DLD1 (cell line): Measurements from ENCODE around the gene GJD4.

ENCODE experiments used
- in situ Hi-C: cut with HindIII; loops from 2 replicates; pipeline ENCODE4 v1.10.0; 2017; ENCODE audit warnings: low sequenced_read_pairs

GJD4 gene

DNA sequence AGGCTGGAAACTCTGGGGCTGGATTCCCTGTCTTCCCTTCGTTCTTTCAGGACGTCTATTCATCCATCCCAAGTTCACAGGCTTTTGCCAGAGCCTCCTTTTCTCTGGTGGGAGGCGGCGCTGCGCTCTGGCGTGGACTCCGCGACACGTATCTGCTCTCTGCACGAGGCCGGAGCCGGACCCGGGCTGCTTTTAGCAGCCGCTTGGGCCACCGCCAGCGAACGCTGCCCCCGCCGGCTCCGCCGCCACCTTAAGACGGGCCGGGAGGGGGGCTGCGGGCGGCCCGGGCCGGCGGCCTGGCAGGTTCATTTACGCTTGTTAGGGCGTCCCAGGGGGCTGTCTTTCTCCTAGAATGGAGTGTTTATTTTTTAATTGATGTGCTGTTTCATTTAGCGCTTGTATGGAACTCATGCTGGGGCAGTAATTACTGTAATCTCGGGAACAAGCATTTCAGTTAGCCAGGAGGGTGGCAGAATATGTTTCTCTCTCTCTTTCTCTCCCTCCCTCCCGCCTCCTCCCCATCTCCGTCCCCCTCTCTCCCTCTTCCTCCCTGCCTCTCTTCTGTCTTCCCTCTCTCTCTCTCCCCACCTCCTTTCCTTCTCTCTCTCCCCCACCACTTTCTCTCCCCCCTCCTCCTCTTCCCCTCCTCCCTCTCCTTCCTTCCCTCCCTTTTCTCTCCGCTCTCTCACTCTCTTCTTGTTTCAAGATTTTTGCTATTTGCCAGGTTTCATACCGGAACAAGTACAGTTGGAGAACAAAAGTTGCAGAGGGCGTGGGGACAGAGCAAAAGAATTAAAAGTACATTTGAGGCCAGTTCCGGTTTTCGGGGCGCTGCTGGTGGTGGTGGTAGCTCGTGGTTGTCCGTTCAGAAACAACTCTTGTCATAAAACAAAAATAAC, 38.3 kb downstream of the GJD4 start:
- in situ Hi-C loops = no loop called here

DNA sequence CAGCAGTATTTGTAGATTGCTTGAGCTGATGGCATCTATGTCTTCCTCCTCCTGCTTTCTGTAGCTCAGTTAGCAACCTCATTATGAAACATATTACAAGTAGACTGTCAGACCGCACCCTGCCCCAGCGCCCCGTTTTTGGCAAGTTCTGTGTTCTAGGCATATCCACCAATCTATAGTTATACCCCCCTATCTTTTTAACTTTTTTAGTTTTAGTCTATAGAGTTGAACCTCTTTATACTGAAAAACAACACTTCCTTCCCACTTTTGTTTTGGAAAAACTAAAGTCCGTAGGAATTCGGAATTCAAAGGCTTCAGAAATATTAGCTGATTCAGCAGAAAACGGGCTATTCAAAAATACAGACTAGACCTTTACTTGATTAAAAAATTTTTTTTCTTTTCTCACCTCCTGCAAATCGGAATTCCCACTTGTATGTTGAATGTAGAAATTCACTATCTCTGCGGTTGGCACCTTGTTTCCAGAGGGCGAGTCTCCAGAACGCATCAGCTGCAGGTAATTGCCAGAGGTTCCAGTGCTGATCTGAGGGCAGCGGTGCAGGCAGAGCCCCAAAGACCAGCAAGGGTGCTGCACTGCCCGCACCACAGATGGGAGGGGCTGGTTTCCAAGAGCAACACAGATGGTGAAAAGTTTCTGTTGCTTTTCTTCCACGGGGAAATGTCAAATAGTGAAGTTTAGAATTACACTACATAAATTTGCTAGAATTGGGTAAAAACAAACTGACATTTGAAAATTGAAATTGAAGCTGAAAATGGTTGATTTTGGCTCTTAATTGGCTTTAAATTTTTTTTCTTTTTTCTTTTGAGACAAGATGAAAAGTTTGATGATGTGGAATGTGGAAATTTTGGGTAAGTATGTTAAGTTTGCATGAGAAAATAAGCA, 39.2 kb downstream of the GJD4 start:
- in situ Hi-C loops = no loop called here

DNA sequence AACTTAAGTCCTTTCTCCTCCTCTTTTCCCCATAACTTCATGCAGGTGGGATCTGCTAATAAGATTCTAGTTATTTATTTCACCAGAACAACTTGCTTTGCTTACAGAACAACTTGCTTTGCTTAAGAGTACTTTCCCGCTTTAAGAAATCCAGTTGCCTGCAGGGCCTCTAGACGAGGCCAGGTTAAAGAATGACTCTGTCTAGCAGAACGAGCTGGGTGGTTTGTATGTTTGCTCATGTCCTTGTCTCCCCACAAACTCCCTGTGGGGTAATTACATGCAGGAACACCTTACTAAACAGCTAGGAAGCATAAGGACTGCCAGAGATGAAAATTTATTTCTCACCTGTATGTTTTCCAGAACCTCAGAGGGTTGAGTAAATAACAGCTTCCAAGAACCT, 45.8 kb downstream of the GJD4 start:
- in situ Hi-C loops = no loop called here

DNA sequence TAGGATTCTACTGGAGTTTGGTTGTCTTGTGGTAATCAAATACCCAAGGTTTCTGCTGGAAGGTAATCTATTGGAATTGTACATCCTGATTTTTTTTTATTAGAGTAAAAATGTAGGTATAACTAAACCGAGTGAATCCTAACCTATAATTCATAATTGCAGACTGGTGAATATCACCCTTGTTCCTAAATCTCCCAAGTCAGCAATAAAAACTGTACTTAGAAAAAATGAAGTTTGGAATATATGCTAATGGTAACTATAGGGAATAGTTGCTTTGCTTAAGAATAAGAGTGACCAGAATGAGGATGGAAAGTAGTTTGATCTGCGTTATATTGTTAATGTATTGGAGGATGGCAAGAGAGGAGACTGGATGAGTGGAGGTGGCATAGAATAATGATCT, 47.7 kb downstream of the GJD4 start:
- in situ Hi-C loops = no loop called here

DNA sequence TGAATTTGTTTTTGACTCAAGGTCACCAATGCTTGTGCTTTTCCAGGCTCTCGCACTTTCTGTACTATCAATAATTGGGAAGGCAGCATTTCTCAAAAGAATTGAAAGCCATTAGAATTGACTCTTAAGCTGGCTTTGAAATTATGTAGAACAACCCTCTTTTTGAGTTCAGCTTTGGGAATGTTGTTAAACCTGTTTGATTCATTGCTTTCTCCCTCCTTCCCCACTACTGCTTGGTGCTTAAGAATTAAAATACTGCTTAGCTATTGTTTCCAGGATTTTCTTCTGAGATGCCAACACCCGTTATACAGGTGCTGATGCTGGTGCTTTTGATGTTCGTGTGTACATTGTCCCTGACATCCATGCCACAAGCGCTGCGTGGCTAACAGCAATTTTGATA, 52.5 kb downstream of the GJD4 start:
- in situ Hi-C loops = no loop called here
